ENCODE results near the gene LHFPL2.
"Not testable (repeated sequence)": the region's sequence is repeated elsewhere in the genome, so short reads cannot be mapped to it uniquely, and the experiment has no call there.

Gene LHFPL2

DNA sequence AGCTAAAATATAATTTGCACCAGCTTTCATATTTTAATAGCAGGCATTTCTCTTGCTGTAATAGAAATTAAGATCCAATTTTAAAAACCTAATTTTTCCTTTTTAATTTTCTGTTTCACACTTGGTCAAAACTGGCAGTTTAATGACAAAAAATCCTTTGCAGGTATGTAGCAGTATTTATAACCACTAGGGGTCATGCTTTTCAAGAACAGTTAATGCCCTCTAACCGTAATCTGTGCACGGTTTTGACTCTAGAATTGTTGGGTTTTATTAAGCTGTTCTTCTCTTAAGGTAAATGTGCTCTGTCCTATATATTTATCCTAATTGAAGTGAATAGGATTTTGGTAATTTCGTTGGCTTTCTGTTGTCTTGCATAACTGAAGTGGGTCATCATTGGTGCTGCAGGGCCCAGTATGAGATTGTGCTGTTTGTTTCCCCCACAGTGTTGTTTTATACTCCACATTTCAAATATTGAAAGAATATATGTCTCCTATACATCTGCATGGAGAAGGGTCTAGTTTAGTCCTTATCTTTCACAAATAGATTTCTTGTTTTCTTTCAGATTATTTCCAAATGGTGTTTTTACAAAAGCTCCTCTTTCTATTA, 180.7 kb downstream of the LHFPL2 start:
- no peak for DNase-seq (ENCODE audit: low read depth)

DNA sequence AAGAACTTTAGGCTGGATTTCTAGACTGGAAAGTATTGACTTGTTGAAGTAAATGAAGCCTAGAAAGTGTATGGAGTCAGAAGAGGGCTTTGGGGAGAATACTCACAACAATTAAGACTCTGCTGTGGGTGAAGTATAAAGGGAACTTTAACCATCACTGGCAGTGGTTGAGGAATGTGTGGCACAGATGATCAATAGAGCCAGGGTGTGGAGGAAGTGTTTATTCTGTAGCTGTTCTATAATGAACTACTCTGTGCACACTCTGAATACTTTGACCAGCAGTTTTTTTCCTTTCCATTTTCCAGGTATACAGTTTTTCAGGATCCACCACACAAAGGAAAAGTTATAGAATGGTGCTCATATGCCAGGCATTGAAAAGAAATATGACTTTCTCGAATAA, 181.4 kb downstream of the LHFPL2 start:
- DNase-seq (ENCODE audit: low read depth), result no peak

DNA sequence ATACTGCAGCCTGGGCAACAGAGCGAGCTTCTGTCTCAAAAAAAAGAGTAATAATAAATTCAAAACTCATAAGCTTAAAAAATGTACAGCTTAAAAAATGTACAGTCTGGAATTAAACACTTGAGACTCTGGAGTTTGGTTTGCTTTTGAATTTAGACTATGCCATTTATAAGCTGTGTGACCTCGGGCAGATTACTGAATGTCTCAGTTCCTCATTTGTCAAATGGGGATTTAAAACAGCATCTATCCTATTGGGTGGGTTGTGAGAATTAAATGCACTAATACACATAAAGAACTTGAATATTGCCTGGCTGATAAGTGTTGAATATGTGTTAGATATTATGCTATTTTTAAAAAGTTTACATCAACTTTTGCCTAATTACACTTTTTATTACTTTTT, 189.7 kb downstream of the LHFPL2 start:
- no peak for DNase-seq (ENCODE audit: low read depth)

DNA sequence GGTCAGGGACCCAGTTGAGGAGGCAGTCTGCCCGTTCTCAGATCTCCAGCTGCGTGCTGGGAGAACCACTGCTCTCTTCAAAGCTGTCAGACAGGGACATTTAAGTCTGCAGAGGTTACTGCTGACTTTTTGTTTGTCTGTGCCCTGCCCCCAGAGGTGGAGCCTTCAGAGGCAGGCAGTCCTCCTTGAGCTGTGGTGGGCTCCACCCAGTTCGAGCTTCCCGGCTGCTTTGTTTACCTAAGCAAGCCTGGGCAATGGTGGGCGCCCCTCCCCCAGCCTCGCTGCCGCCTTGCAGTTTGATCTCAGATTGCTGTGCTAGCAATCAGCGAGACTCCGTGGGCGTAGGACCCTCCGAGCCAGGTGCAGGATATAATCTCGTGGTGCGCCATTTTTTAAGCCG, 191.1 kb downstream of the LHFPL2 start:
- DNase-seq (ENCODE audit: low read depth), result not testable (repeated sequence)

DNA sequence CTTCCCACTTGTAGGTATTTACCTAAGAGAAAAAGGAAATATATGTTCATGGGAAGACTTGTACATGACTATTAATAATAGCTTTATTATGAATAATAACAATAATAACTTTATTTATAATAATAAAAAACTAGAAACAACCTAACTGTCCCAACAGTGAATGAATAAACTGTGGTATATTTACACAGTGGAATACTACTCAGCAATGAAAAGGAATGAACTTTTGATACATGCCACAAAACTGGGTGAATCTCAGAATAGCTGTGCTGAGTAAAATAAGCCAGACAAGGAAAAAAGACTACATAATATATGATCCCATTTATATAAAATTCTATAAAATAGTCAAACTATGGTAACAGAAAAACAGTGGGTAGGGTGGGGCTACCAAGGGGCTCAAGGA, 199.5 kb downstream of the LHFPL2 start:
- DNase-seq (ENCODE audit: low read depth), result no peak

DNA sequence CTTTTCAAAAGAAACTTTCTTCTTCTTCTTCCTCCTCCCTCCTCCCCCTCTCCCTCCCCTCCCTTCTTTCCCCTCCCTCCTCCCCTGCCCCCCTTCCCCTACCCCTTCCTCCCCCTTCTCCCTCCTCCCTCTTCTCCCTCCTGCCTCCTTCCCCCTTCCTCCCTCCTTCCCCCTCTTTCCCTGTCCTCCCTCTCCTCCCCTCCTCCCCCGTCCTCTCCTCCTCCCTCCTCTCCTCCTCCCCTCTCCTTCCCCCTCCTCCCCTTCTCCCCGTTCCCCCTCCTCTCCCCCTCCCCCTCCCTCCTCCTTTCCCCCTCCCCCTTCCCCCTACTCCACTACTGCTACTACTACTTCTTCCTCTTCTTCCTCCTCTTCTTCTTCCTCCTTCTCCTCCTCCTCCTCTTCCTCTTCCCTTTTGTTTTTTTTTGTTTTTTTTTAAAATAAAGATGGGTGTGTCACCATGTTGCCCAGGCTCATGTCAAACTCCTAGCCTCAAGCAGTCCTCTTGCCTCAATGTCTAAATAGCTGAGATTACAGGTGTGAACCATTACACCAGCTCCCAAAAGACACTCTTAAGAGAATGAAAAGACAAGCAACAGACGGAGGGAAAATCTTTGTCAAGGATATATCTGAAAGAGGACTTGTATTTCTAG, 200.7 kb downstream of the LHFPL2 start:
- no peak for DNase-seq (ENCODE audit: low read depth)
